Stimulated activated CD4-positive, alpha-beta T cell treated with anti-CD3 and anti-CD28 coated beads, Interleukin-2, amount 100 ng/mL, for 24 hours (primary cell): ENCODE results near the gene CEP152.
"Not testable (repeated sequence)": the region's sequence is repeated elsewhere in the genome, so short reads cannot be mapped to it uniquely, and the experiment has no call there.

Experiments used
- DNase-seq, 2 donors: peaks; one replicate each; pipeline ENCODE4 v3.0.0-alpha.2; 2020

The CEP152 gene

GRCh38 chr15:48806151-48806550 is 4.7 kb downstream of the CEP152 start:
- no peak for DNase-seq

- DNase-seq = no peak
Observed at GRCh38 chr15:48805591-48805990, 5.3 kb downstream of the CEP152 start.

GRCh38 chr15:48803877-48804276 is 7.0 kb downstream of the CEP152 start:
- no peak for DNase-seq

GRCh38 chr15:48802867-48803266 is 8.0 kb downstream of the CEP152 start:
- no peak for DNase-seq

GRCh38 chr15:48802257-48802656 is 8.6 kb downstream of the CEP152 start:
- DNase-seq = no peak

- DNase-seq = no peak
Observed at GRCh38 chr15:48800811-48801455, 9.9 kb downstream of the CEP152 start.

GRCh38 chr15:48800245-48800644 is 10.6 kb downstream of the CEP152 start:
- DNase-seq = no peak

GRCh38 chr15:48798319-48798718 is 12.6 kb downstream of the CEP152 start:
- DNase-seq = no peak

GRCh38 chr15:48796930-48797329 is 13.9 kb downstream of the CEP152 start:
- no peak for DNase-seq

GRCh38 chr15:48796521-48796920 is 14.3 kb downstream of the CEP152 start:
- no peak for DNase-seq

GRCh38 chr15:48795901-48796300 is 15.0 kb downstream of the CEP152 start:
- no peak for DNase-seq

GRCh38 chr15:48794697-48795134 is 16.2 kb downstream of the CEP152 start:
- DNase-seq = no peak

- DNase-seq = no peak
Observed at GRCh38 chr15:48792408-48792807, 18.5 kb downstream of the CEP152 start.

- DNase-seq = not testable (repeated sequence)
Observed at GRCh38 chr15:48790466-48791115, 20.3 kb downstream of the CEP152 start.

- DNase-seq = no peak
Observed at GRCh38 chr15:48785712-48786111, 25.2 kb downstream of the CEP152 start.

GRCh38 chr15:48785195-48785594 is 25.7 kb downstream of the CEP152 start:
- DNase-seq = no peak

- no peak for DNase-seq
Observed at GRCh38 chr15:48784756-48785155, 26.1 kb downstream of the CEP152 start.

GRCh38 chr15:48782911-48783310 is 28.0 kb downstream of the CEP152 start:
- no peak for DNase-seq

GRCh38 chr15:48781481-48782081 is 29.3 kb downstream of the CEP152 start:
- DNase-seq = no peak

- no peak for DNase-seq
Observed at GRCh38 chr15:48781017-48781416, 29.9 kb downstream of the CEP152 start.

- no peak for DNase-seq
Observed at GRCh38 chr15:48778331-48778730, 32.5 kb downstream of the CEP152 start.

- no peak for DNase-seq
Observed at GRCh38 chr15:48777645-48778330, 33.1 kb downstream of the CEP152 start.

GRCh38 chr15:48775546-48775945 is 35.3 kb downstream of the CEP152 start:
- no peak for DNase-seq

- DNase-seq = no peak
Observed at GRCh38 chr15:48774484-48774883, 36.4 kb downstream of the CEP152 start.
